Glutamatergic neuron (in vitro differentiated cells): ENCODE data around the gene ABCA2. TPM values are rescaled to one million over a fixed set of nuclear protein-coding genes. Genes with fewer than 3 reads are reported as not detected.

Source experiments
- DNase-seq: peaks from one replicate; pipeline ENCODE4 v3.0.0; 2022
- H3K27ac Mint-ChIP-seq: one replicate; pipeline ENCODE4 v1.8.0; 2020; ENCODE audit warnings: mild to moderate bottlenecking, mixed read lengths, inconsistent platforms; ENCODE audit not compliant: unreplicated experiment
- H3K27me3 Mint-ChIP-seq: one replicate; pipeline ENCODE4 v1.8.0; 2020; ENCODE audit warnings: mild to moderate bottlenecking, moderate library complexity, mixed read lengths, inconsistent platforms; ENCODE audit not compliant: unreplicated experiment
- H3K36me3 Mint-ChIP-seq: one replicate; pipeline ENCODE4 v1.8.0; 2020; ENCODE audit warnings: mild to moderate bottlenecking, mixed read lengths, inconsistent platforms; ENCODE audit not compliant: unreplicated experiment
- H3K4me1 Mint-ChIP-seq: one replicate; pipeline ENCODE4 v1.8.0; 2020; ENCODE audit warnings: mild to moderate bottlenecking, low read depth, mixed read lengths, inconsistent platforms; ENCODE audit not compliant: unreplicated experiment
- H3K4me3 Mint-ChIP-seq: one replicate; pipeline ENCODE4 v1.8.0; 2020; ENCODE audit warnings: mild to moderate bottlenecking, mixed read lengths, inconsistent platforms; ENCODE audit not compliant: unreplicated experiment
- H3K9me3 Mint-ChIP-seq: one replicate; pipeline ENCODE4 v1.8.0; 2020; ENCODE audit warnings: mild to moderate bottlenecking, moderate library complexity, mixed read lengths, inconsistent platforms; ENCODE audit not compliant: unreplicated experiment
- CTCF ChIP-seq: fragments of 200-600 bp; sonication (generic); IDR thresholded peaks from one replicate; pipeline ENCODE4 v1.5.0; 2021; ENCODE audit not compliant: partially characterized antibody, unreplicated experiment
- total RNA-seq: library from RNA; stranded (reverse); fragmentation: NEBNext Ultra II Directional; extraction: Animal tissue kit (Norgen Biotek cat#: 25700); gene quantifications from one replicate; pipeline ENCODE4 v1.2.1, GENCODE V29; 2021; ENCODE audit not compliant: unreplicated experiment

Gene ABCA2
- total RNA-seq, 1 donor from 2014 or later: 70.7 TPM

GRCh38 chr9:136974817-136975535 lies 53.1 kb downstream of the ABCA2 start:
- no peaks in the 10 kb centered on the region for H3K36me3 Mint-ChIP-seq
- H3K4me1 Mint-ChIP-seq: no peaks in the 10 kb centered on the region
- no peak overlapping the region for H3K27ac Mint-ChIP-seq
- no peaks in the 10 kb centered on the region for H3K27me3 Mint-ChIP-seq
- no peak for TF ChIP-seq CTCF
- H3K9me3 Mint-ChIP-seq: peaks cover 2% of the 10 kb centered on the region
- no peak overlapping the region for H3K4me3 Mint-ChIP-seq
- no peak for DNase-seq

GRCh38 chr9:136973618-136974617 lies 54.1 kb downstream of the ABCA2 start:
- Mint-ChIP-seq H3K4me1 (no peaks in the 10 kb centered on the region), H3K27me3 (no peaks in the 10 kb centered on the region), H3K36me3 (no peaks in the 10 kb centered on the region), H3K9me3 (peaks cover 2% of the 10 kb centered on the region), H3K4me3 (no peak overlapping the region), H3K27ac (no peak overlapping the region)
- no peak for TF ChIP-seq CTCF
- no peak for DNase-seq

GRCh38 chr9:136972743-136973142 lies 55.3 kb downstream of the ABCA2 start:
- no peak for TF ChIP-seq CTCF
- H3K9me3 Mint-ChIP-seq: peaks cover 2% of the 10 kb centered on the region

GRCh38 chr9:136972335-136972734 lies 55.7 kb downstream of the ABCA2 start:
- no peak overlapping the region for H3K27ac Mint-ChIP-seq
- no peaks in the 10 kb centered on the region for H3K27me3 Mint-ChIP-seq
- DNase-seq: no peak
- H3K4me3 Mint-ChIP-seq: no peak overlapping the region
- H3K9me3 Mint-ChIP-seq: peaks cover 2% of the 10 kb centered on the region
- no peak for TF ChIP-seq CTCF
- H3K36me3 Mint-ChIP-seq: no peaks in the 10 kb centered on the region
- H3K4me1 Mint-ChIP-seq: no peaks in the 10 kb centered on the region

More at GRCh38 chr9:136972743-136973142, 55.3 kb downstream of the ABCA2 start:
- DNase-seq: no peak
- Mint-ChIP-seq H3K36me3 (no peaks in the 10 kb centered on the region), H3K27me3 (no peaks in the 10 kb centered on the region), H3K4me3 (no peak overlapping the region), H3K27ac (no peak overlapping the region), H3K4me1 (no peaks in the 10 kb centered on the region)
